HG03460 (cell line): ENCODE data around the gene ITPR1.

Source experiments
- ATAC-seq: cut with Tn5 transposase; IDR thresholded peaks from one replicate; pipeline ENCODE4 v1.9.1; 2021; ENCODE audit not compliant: unreplicated experiment

Gene ITPR1

DNA sequence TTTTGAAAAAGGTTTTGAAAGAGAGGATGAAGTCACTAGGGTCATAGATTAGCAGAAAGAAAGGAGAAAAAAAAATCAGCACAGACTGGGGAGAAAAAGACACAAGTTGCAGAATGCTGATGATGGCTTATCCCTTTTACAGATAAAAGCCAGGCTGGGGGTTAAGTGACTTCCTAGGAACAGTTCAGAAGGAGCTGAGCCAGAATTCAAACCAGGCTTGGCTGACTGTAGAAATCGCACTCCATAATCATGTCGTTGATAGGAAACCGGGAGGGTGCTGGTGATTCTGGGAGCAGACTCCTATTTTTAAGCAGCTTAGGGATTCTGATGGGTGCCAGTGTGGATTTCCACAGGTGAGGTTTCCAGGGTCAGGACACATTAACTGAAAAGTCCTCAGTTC, 326.6 kb downstream of the ITPR1 start:
- no peak for ATAC-seq

DNA sequence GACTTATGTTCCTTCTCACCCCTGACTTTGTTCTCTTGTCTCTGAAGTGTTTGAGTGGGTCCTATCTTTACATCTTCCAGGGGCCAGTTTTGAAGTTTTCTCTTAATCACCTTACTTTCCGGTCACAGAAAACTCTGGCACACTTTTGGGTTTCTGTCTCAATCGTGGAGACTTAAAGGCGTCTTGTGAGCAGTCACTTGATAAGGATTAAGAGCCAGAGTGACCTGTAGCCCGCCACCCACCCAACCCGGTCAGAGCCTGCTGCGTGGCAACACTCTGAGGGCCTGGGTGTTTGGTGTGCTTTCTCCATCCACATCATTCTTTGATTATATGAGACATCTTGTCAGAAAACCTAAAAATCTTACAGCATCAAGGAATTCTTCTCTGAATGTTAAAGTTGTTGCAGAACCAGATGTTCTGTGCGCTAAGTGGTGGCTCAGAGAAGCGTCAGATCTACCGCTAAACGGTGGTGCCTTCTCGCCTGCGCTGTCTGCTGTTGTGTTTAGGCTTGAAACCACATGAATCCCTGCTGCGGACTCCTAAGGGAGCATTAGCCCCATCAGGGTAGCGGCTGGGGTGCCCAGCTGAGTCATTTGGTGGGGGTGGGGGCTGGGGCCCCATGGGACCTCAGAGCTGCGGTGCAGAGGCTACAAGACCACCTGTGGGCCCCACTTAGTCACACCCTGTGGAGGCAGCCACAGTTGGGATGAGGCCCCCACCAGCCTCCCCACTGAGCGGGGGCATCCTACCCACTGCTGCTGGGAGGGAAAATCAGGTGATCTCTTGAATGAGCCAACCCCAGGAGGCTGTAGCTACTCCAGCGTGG, 327.4 kb downstream of the ITPR1 start:
- ATAC-seq: no peak

DNA sequence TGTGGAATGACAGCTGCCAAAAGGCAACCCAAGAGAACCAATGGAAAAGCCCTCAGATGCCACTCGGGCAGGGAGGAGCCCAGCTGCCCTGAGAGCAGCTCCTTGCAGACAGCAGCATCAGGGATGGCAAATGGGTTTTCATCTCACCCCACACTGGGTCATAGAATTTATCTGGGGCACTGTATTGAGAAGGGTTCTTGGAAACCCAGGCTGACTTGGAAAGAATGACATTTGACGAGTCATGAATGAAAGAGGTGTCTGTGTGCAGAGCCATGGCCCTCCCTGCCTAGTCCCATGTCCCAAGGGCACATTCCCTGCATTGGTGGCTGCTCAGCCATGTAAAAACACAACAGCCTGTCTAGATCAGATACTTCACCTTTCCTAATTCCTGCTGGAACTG, 328.2 kb downstream of the ITPR1 start:
- ATAC-seq: no peak

DNA sequence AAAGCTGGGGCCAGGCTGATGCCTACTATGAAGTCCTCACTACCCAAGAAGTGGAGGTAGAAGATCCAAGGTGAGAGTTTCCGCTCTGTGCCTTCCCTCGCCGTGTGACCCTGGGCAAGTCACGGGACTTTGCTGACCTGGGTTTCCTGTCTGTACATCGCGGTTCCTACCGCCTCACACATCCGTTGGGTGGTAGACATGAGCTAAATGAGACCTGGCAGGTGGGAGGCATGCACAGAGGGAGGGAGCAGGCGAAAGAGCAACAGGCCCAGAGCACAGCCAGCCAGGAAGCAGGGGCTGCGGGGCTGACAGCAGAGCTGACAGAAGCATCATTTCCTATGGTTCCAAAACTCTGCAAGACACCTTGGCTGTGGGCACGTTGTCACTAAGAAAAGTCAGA, 328.8 kb downstream of the ITPR1 start:
- ATAC-seq: no peak

DNA sequence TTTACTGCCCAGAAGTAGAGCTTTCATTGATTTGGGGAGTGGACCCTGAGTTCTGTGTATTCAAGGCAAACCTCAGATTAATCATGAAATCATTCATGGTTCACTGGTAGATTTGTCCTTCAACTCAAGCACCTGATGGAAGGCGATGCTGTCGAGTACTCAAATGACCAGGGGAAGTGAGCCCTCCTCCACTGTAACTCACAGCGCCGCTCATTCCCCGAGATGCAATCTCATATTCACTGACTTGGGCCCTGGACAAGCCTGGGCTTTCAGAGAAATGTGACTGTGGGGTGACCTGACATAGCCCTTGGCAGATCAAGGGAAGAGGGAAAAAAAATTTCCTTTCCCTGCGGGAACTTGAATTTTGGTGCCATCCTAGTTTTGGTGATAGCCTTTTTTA, 329.4 kb downstream of the ITPR1 start:
- ATAC-seq: no peak

DNA sequence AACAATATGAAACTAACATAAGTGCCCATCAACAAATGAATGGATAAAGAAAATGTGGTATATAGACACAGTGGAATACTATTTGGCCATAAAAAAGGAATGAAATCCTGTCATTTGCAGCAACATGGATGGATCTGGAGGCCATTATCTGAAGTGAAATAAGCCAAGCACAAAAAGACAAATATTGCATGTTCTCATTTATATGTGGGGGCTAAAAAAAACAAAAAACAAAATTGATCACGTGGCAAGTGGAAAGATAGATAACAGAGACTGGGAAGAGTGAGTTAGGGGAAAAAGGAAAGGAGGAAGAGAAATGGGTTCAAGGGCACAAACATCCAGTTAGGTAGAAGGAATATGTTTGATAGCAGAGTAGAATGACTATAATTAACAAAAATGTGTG, 330.2 kb downstream of the ITPR1 start:
- no peak for ATAC-seq

DNA sequence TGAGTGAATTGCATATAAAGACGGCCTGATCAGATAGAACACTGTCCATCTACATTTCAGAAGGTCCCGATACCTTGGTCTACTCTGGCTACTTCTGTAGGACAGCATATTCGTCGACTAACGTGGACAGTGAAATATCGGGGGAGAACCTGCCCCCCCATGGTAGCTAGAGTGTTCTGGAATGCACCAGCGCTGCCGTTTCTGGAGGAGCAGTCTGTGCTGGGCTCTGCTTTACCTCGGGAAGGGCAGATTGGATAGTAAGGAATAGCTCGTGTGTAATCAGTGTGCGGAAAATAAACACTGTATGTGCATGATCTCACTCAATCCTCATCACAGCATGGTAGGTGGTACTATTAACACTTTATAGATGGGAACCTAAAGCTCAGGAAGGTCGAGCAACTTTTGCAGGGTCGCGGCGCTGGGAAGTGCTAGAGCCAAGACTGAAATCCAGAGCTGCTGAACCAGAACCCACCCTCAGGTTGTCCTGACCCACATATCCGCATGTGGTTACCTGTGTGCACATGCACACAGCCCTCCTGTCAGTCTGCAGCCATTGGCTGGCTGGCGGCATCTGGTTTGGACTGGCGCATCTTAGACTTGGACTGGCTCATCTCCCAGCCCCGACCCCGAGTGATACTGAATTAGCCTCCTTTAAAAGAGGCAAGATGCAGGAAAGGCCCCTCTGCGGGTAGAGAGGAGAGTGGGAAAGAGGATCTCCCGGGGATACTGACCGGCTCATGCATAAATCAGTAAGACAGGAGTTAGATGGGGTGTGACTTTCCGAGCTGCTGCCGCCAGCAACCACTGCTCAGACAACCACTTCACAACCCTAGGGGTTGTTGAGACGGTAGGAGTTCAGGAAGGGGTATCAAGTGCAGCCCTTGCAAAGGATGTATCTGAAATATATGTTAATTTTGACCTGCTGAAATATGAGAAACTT, 331.1 kb downstream of the ITPR1 start:
- ATAC-seq: no peak

DNA sequence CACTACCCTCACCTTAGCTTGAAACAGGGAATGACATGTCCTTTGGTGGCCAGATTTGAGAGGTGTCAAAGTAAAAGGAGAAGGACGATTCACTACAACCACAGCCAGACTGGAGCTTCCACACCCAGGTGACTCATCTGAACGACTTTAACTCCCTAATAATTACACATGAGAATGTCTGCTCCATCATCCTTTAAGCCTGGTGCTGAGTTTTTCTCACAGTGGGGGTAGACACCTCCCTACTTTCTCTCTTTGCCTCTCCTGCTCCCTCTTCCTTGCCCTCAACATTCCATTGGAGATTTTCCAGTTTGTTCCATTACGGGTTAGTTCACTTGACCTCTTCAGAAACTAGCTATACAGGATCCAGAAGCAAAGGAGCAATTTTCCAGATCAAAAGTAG, 331.8 kb downstream of the ITPR1 start:
- ATAC-seq: no peak

DNA sequence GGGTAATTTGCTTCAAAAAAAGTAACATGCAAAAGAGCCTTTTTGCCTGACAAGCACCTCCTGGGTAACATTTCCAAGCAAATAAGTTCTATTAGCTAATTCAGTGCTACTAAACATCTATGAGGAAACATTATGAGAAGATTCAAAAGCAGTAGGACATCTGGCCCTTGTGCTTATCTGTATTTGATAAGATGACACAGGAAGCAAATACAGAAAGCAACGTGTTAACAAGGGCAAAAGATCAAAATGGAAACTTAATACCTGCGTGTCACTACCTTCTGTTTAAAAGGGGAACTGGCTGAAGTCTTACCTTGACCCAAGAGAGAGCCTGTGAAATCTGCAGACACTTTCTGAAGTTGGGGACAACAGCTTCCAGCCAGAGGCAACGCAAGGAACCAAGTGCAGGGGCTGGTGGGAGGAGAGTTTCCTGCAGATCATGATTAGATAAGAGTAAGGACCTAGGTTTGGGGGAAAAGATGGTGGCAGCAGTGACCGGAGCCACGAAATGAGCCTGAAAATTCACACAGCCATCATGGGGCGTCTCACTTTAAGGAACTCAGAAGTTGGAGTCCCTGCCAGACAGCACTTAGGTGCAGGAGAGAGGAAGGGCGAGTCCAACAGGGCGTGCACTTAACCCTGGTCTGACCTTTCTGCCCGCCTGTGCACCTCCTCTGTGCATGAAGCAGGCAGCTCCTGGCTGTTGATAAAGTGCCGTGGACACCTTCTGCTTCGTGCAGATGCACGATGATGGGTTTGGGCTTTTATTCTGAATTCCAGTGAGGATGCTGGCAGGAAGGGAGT, 332.5 kb downstream of the ITPR1 start:
- ATAC-seq: no peak

DNA sequence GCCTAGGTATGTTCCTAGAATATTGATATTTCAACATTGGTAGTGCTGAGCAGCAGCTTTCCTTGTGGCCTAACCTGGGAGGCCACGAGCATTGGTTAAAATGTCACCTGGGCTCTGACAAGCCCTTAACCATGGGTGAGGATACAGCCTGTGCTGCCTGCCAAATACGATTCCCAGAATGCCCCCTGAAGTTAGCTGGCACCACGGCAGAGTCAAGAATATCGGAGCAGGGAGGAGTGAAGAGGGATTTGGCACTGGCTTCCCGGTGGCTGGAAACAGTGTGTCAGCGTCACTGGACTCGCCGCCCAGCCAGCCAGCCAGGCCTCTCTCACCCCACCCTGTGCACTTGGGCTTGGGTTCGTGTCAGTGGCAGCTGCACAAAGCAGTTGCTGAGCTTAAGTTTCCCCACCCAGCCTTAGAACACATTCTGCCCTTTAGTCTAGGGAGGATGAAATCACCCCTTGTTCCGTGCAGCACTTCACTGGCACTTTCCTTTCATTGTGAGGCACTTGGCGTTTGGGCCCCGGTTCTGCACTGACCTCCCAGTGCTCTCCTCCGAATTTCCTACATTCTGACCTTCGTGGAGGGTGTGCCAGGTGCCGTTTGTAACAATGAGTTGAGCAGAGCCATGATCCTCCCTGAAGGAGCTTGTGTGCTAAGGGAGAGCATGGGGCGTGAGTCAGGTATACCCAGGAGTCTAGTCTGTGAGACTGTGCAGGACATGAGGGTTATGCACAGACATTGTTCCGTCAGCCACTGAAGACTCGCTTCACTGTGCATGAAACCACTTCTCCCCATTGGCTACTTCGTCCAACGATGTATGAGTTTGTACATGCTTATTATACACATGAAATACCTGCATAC, 333.3 kb downstream of the ITPR1 start:
- no peak for ATAC-seq

DNA sequence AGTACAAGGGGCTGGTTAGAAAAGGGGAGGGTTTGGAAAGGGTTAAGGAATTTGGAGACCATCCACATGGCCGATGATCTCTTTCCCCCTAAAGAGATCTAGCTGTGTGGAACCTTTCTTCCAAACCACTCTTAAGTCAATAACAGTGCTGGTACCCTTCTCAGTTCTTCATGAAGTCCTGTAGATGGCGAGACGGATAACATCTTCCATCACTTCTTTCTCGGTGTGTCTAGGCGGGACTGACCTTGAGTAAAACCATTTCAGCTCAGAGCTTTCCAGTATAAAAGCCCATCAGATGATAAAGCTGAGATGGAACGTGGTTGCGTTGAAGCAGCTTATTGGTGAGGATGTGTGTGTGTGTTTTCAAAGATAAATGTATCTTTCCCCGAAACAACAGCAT, 334.6 kb downstream of the ITPR1 start:
- ATAC-seq: no peak

DNA sequence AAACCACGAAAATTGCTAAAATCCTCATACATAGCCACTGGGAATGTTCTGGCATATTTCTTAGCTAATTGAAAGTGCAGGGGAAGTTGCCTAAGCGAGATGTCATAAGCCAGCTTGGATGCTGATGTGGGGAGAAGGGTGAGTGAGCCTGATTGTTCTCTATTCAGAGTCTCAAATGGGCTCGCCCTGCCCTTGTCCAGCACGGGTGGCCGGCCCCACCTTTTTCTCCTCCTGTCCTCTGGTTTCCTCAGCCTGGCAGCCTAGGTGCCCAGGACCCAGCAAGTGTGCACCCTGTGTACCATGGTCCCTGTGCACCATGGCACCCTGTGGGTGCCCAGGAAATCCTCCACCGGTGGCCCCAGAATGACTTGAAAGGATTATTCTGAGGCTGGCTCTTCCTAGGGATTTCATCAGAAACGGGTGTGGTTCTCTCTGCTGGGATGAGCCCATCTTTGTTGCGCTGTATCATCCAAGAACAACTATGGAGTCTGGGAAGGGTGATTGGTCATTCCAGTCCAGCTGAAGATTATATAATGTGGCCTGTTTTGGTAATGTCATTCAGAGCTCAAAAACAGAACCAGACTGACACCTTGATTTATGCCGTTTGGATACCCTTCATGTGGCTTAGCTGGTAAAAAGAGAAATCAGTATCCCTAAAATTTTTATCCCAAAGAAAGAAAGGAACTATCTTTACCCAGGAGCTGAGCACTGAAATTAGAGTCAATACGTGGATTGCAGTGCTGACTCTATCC, 335.3 kb downstream of the ITPR1 start:
- ATAC-seq: no peak

DNA sequence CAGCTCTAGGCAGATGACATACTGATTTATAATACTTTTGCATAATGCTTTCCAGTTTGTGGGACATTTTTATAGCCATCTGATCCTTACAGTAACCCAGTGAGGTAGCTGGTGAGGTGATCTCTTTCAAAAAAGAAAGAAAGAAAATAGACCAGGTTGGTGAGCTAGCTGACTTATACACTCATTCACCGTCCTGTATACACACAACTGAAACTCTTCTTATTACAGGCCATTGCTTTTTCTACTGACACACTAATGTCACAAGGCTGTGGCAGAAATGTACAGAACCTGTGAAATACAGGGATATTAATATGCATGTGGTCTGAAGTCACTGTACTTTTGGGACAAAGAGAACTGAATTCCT, 335.9 kb downstream of the ITPR1 start:
- no peak for ATAC-seq

DNA sequence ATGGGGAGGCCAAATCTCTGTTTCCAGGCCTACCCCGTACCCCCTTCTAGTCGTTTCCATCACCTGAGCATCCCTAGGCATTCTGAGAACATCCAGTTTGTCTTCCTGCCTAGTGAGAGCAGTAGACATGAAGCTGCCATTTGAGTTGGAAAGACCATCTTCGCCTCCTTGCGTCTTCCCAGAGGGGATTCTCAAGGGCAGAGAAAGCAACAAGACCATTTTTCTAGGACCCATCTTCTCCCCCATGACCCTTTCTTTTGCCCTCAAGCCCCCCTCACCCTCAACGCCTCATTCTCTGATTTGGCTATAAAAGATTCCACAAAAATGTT, 337.4 kb downstream of the ITPR1 start:
- ATAC-seq: no peak

DNA sequence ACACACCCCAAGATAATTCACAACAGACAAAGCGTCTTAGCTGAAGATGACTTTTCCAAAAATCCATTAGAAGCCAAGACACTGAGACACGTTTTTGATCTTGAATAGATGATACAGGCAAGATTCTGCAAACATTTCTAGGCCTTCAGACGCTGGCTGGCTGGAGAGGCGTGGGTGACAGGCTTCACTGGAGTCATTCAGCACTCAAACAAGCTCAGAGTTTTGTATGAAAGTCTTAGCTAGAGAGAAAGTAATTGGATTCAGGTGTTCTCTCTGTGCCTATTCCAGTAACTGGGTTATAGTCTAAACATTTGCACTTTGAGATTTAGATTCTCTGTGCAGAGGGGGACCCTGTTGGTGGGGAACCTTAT, 338.4 kb downstream of the ITPR1 start:
- ATAC-seq: peak; percentile 12

DNA sequence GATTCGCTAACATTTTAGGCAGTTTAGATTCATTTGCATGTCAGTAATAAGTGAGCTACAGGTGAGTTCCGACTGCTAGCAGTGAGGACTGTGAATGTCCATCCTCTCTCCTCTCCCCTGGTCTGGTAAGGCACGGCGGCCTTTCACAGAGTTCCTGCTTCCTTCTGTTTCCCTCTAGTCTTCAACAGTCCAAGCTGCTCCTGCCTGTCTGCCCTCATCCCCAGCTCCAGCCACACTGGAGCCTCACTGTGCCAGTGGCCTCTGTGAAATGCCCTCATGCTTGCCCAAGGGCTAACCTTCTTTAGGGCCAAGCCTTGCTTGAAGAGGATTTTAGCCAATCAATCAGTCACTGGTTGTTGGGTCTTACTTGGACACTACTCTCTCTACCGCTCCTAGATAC, 340.3 kb downstream of the ITPR1 start:
- ATAC-seq: no peak

DNA sequence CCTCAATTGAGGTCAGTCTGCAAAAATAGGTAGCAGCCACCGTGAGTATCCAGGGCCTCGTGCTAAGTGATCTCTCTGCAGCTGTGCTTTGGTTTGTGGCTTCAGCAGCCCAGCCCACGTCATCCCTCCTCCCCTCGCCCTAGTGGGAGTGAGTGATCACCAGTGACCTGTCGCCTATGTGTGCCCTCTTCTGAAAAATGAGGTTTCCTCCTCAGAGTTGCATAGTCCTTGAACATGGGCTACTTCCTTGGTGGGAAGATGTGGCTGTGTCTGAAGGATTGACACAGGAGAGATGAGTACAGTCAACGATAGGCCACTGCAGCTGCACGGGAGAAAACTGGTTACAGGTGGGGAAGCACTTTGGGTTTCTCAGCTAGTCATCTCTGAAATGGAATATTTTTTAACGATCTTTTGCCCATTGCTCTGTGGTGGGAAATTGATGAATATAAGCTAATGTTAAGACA, 341.3 kb downstream of the ITPR1 start:
- ATAC-seq: peak; percentile 53

DNA sequence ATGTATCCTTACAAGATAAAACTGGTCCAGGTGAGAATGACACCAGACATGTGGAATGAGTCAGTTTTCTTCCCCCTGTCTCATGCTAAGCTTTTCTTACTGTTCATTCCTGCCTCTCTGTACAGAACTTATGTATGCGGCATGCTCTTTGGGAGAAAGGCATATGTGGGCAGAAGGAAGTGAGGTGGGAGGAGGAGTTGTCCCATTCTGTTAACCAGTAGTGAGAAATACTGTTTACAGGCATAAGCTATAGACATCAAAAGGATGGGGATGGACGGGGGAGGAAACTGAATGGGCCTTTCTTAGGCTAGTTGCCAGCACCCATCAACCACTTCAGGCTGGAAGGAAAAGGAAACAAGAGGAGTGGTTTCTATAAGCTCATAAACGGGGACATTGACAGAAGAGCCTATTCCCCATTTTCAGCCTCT, 342.5 kb downstream of the ITPR1 start:
- no peak for ATAC-seq

DNA sequence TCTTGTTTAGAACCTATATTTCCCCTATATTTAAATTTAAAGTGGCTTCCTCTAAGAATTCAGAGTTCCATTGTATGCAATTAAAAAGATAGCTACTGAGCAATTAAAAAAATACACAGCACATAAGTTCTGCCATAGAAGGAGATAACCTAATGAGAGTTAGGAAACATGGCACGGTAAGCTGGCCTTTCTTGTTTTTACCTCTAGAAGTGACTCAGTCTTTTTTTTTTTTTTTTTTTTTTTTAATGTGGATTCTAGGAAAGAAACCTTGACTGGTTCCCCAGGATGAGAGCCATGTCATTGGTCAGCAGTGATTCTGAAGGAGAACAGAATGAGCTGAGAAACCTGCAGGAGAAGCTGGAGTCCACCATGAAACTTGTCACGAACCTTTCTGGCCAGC, 343.4 kb downstream of the ITPR1 start:
- no peak for ATAC-seq
